ENCODE measurements around the gene SLC39A9. TPM values are rescaled to one million over a fixed set of nuclear protein-coding genes. Genes with fewer than 3 reads are reported as not detected.

SLC39A9 gene
- total and polyA plus RNA-seq, 2 donors (not counting 1 experiment from before 2014, with no cell fraction given), result 18.4 to 59.1 TPM

GRCh38 chr14:69375182-69375581, 23.3 kb upstream of the SLC39A9 start:
- intact Hi-C loops (cut with micrococcal nuclease), result no loop called here
- Mint-ChIP-seq H3K4me3 (no peak overlapping the region), H3K4me1 (no peaks in the 10 kb centered on the region), H3K27ac (no peak overlapping the region), H3K9me3 (ENCODE audit: insufficient read depth) (peaks cover 2% of the 10 kb centered on the region), H3K27me3 (no peaks in the 10 kb centered on the region)
- ChIA-PET POLR2A (no interaction called here), CTCF (no interaction called here)
- Histone ChIP-seq H3K4me1 (ENCODE audit: control insufficient read depth in 2 of 2, insufficient read depth in 2 of 2, low read length in 2 of 2) (no peaks in the 10 kb centered on the region), H3K9ac (ENCODE audit: low read length) (no peak overlapping the region), H3K36me3 (replicated peaks in 1 of 2; ENCODE audit: control extremely low read depth in 1 of 2, control insufficient read depth in 1 of 2, extremely low read depth in 1 of 2, insufficient read depth in 2 of 2, low read length in 1 of 2) (peaks cover 0 to 20% of the 10 kb centered on the region in 2 experiments), H4K20me1 (ENCODE audit: control insufficient read depth, insufficient read depth, low read length, poor library complexity, severe bottlenecking) (no peaks in the 10 kb centered on the region), H3K4me2 (replicated peaks; ENCODE audit: low read depth, low read length, poor library complexity, severe bottlenecking) (no peak overlapping the region), H3K27me3 (replicated peaks in 1 of 4; ENCODE audit: control extremely low read depth in 1 of 4, control insufficient read depth in 3 of 4, insufficient read depth in 4 of 4, low read length in 3 of 4) (no peaks in the 10 kb centered on the region), H3K79me2 (ENCODE audit: control insufficient read depth, insufficient read depth, low read length) (no peaks in the 10 kb centered on the region), H3K9me3 (ENCODE audit: control extremely low read depth in 1 of 3, control insufficient read depth in 2 of 3, insufficient read depth in 1 of 3, low read length in 2 of 3) (peaks cover 0 to 6% (median 3%) of the 10 kb centered on the region in 3 donors), H3K4me3 (ENCODE audit: control extremely low read depth in 1 of 5, extremely low read depth in 1 of 5, insufficient read depth in 1 of 5, low read depth in 2 of 5, low read length in 4 of 5) (no peak overlapping the region), H3K27ac (ENCODE audit: low read length in 2 of 2) (no peak overlapping the region), H2AFZ (ENCODE audit: insufficient read depth, low read depth, low read length, poor library complexity, severe bottlenecking) (no peak overlapping the region)
- TF ChIP-seq EZH2 (IDR thresholded peaks at IDR 0.05; ENCODE audit: borderline replicate concordance, insufficient read depth, low read depth, low read length, poor library complexity, severe bottlenecking) (no peak), CTCF (IDR thresholded peaks at IDR 0.05) (no peak)
- no peak for ATAC-seq (ENCODE audit: low read depth)
- no peak for DNase-seq
- WGBS (ENCODE audit: insufficient coverage), result no CpG with 5 or more reads among the region's 3 CpGs

- Mint-ChIP-seq H3K9me3 (ENCODE audit: insufficient read depth) (peaks cover 2% of the 10 kb centered on the region), H3K4me1 (no peaks in the 10 kb centered on the region), H3K4me3 (no peak overlapping the region), H3K27ac (no peak overlapping the region), H3K27me3 (no peaks in the 10 kb centered on the region)
- POLR2A ChIA-PET, result no interaction called here
- Histone ChIP-seq H2AFZ (ENCODE audit: insufficient read depth, low read depth, low read length, poor library complexity, severe bottlenecking) (no peak overlapping the region), H3K4me2 (replicated peaks; ENCODE audit: low read depth, low read length, poor library complexity, severe bottlenecking) (no peak overlapping the region), H3K79me2 (ENCODE audit: control insufficient read depth, insufficient read depth, low read length) (no peaks in the 10 kb centered on the region), H3K9ac (ENCODE audit: low read length) (no peak overlapping the region), H3K4me3 (ENCODE audit: control extremely low read depth in 1 of 5, extremely low read depth in 1 of 5, insufficient read depth in 1 of 5, low read depth in 2 of 5, low read length in 4 of 5) (no peak overlapping the region), H3K27ac (ENCODE audit: low read length in 2 of 2) (no peak overlapping the region), H3K9me3 (ENCODE audit: control extremely low read depth in 1 of 3, control insufficient read depth in 2 of 3, insufficient read depth in 1 of 3, low read length in 2 of 3) (peaks cover 0 to 6% (median 3%) of the 10 kb centered on the region in 3 donors), H3K36me3 (replicated peaks in 1 of 2; ENCODE audit: control extremely low read depth in 1 of 2, control insufficient read depth in 1 of 2, extremely low read depth in 1 of 2, insufficient read depth in 2 of 2, low read length in 1 of 2) (peaks cover 0 to 26% of the 10 kb centered on the region in 2 experiments), H3K4me1 (ENCODE audit: control insufficient read depth in 2 of 2, insufficient read depth in 2 of 2, low read length in 2 of 2) (no peaks in the 10 kb centered on the region), H4K20me1 (ENCODE audit: control insufficient read depth, insufficient read depth, low read length, poor library complexity, severe bottlenecking) (peaks cover 5% of the 10 kb centered on the region), H3K27me3 (replicated peaks in 1 of 4; ENCODE audit: control extremely low read depth in 1 of 4, control insufficient read depth in 3 of 4, insufficient read depth in 4 of 4, low read length in 3 of 4) (no peaks in the 10 kb centered on the region)
- no peak for ATAC-seq (ENCODE audit: low read depth)
- no peak for TF ChIP-seq EZH2 (IDR thresholded peaks at IDR 0.05; ENCODE audit: borderline replicate concordance, insufficient read depth, low read depth, low read length, poor library complexity, severe bottlenecking)
- no peak for TF ChIP-seq CTCF (IDR thresholded peaks at IDR 0.05)
- 97% methylated on average over 5 of the region's 5 CpGs for WGBS (ENCODE audit: insufficient coverage)
- CTCF ChIA-PET, result no interaction called here
- intact Hi-C loops (cut with micrococcal nuclease), result no loop called here
- DNase-seq, result no peak
Observed at GRCh38 chr14:69375722-69376121, 22.8 kb upstream of the SLC39A9 start.

Measured in B cell (primary cell).